ENCODE results near the gene CYS1. TPM values are rescaled to one million over a fixed set of nuclear protein-coding genes. Genes with fewer than 3 reads are reported as not detected.

CYS1 gene
- total RNA-seq, 4 donors from 2014 or later: 0.32 to 1.8 TPM; not detected in 2

- no peak overlapping the region for H3K4me3 ChIP-seq
- H3K4me1 ChIP-seq: no peaks in the 10 kb centered on the region
- no peak for DNase-seq (ENCODE audit: low spot score in 2 of 2)
- no peaks in the 10 kb centered on the region for H3K27me3 ChIP-seq
- TF ChIP-seq POLR2A (IDR thresholded peaks at IDR 0.05): no peak
- no peak for TF ChIP-seq EP300 (IDR thresholded peaks at IDR 0.05)
- no peak for TF ChIP-seq POLR2AphosphoS5 (IDR thresholded peaks at IDR 0.05)
- TF ChIP-seq CTCF (IDR thresholded peaks at IDR 0.05): no peak
- no peaks in the 10 kb centered on the region for H3K9me3 ChIP-seq
- H3K36me3 ChIP-seq: no peaks in the 10 kb centered on the region
- WGBS: 91% methylated on average over 8 of the region's 9 CpGs
- H3K27ac ChIP-seq: no peak overlapping the region
Observed at GRCh38 chr2:10063566-10063965, 16.6 kb downstream of the CYS1 start.

- H3K9me3 ChIP-seq: no peaks in the 10 kb centered on the region
- H3K36me3 ChIP-seq: no peaks in the 10 kb centered on the region
- TF ChIP-seq POLR2A (IDR thresholded peaks at IDR 0.05) (no peak), EP300 (IDR thresholded peaks at IDR 0.05) (no peak), CTCF (IDR thresholded peaks at IDR 0.05) (no peak), POLR2AphosphoS5 (IDR thresholded peaks at IDR 0.05) (no peak)
- H3K4me1 ChIP-seq: no peaks in the 10 kb centered on the region
- no peaks in the 10 kb centered on the region for H3K27me3 ChIP-seq
- no peak overlapping the region for H3K27ac ChIP-seq
- DNase-seq (ENCODE audit: low spot score in 2 of 2): no peak
- WGBS: 76% methylated on average over 10 of the region's 10 CpGs
- no peak overlapping the region for H3K4me3 ChIP-seq
Observed at GRCh38 chr2:10062931-10063365, 17.3 kb downstream of the CYS1 start.

GRCh38 chr2:10061221-10061925, 18.8 kb downstream of the CYS1 start:
- 82% methylated on average over 9 of the region's 9 CpGs for WGBS
- Histone ChIP-seq H3K9me3 (no peaks in the 10 kb centered on the region), H3K36me3 (no peaks in the 10 kb centered on the region), H3K27ac (no peak overlapping the region), H3K27me3 (no peaks in the 10 kb centered on the region), H3K4me3 (no peak overlapping the region), H3K4me1 (peaks cover 15% of the 10 kb centered on the region)
- DNase-seq (ENCODE audit: low spot score in 2 of 2): no peak
- TF ChIP-seq CTCF (IDR thresholded peaks at IDR 0.05) (no peak), POLR2A (IDR thresholded peaks at IDR 0.05) (no peak), POLR2AphosphoS5 (IDR thresholded peaks at IDR 0.05) (no peak), EP300 (IDR thresholded peaks at IDR 0.05) (no peak)

- no peak overlapping the region for H3K27ac ChIP-seq
- no peaks in the 10 kb centered on the region for H3K9me3 ChIP-seq
- H3K27me3 ChIP-seq: no peaks in the 10 kb centered on the region
- WGBS: 89% methylated on average over 10 of the region's 20 CpGs
- peak in 1 of 2 donors; percentile 60 for DNase-seq (ENCODE audit: low spot score in 2 of 2)
- peaks cover 6% of the 10 kb centered on the region for H3K36me3 ChIP-seq
- TF ChIP-seq EP300 (IDR thresholded peaks at IDR 0.05) (no peak), CTCF (IDR thresholded peaks at IDR 0.05) (no peak), POLR2AphosphoS5 (IDR thresholded peaks at IDR 0.05) (no peak), POLR2A (IDR thresholded peaks at IDR 0.05) (no peak)
- H3K4me1 ChIP-seq: peaks cover 15% of the 10 kb centered on the region
- H3K4me3 ChIP-seq: no peak overlapping the region
Observed at GRCh38 chr2:10059552-10060335, 20.5 kb downstream of the CYS1 start.

- no peak overlapping the region for H3K27ac ChIP-seq
- no peak for DNase-seq (ENCODE audit: low spot score in 2 of 2)
- H3K4me1 ChIP-seq: peaks cover 15% of the 10 kb centered on the region
- no peaks in the 10 kb centered on the region for H3K9me3 ChIP-seq
- no peaks in the 10 kb centered on the region for H3K27me3 ChIP-seq
- WGBS: 96% methylated on average over 17 of the region's 17 CpGs
- H3K36me3 ChIP-seq: peaks cover 13% of the 10 kb centered on the region
- H3K4me3 ChIP-seq: no peak overlapping the region
- TF ChIP-seq EP300 (IDR thresholded peaks at IDR 0.05) (no peak), POLR2A (IDR thresholded peaks at IDR 0.05) (no peak), POLR2AphosphoS5 (IDR thresholded peaks at IDR 0.05) (no peak), CTCF (IDR thresholded peaks at IDR 0.05) (no peak)
Observed at GRCh38 chr2:10059016-10059351, 21.2 kb downstream of the CYS1 start.

Data from suprapubic skin (tissue), 4 donors.